Stimulated activated CD4-positive, alpha-beta T cell treated with anti-CD3 and anti-CD28 coated beads, Interleukin-1b, Interleukin-23, amount 100 ng/mL, for 1 hour (primary cell): Measurements from ENCODE around the gene TMEM179.
"Not testable (repeated sequence)": the region's sequence is repeated elsewhere in the genome, so short reads cannot be mapped to it uniquely, and the experiment has no call there.

ENCODE experiments used
- DNase-seq, 2 donors: peaks; one replicate each; pipeline ENCODE4 v3.0.0-alpha.2; 2020; ENCODE audit warnings: low read depth in 2 of 2

The TMEM179 gene

GRCh38 chr14:104637546-104638003 lies 33.0 kb upstream of the TMEM179 start:
- DNase-seq: no peak

DNA sequence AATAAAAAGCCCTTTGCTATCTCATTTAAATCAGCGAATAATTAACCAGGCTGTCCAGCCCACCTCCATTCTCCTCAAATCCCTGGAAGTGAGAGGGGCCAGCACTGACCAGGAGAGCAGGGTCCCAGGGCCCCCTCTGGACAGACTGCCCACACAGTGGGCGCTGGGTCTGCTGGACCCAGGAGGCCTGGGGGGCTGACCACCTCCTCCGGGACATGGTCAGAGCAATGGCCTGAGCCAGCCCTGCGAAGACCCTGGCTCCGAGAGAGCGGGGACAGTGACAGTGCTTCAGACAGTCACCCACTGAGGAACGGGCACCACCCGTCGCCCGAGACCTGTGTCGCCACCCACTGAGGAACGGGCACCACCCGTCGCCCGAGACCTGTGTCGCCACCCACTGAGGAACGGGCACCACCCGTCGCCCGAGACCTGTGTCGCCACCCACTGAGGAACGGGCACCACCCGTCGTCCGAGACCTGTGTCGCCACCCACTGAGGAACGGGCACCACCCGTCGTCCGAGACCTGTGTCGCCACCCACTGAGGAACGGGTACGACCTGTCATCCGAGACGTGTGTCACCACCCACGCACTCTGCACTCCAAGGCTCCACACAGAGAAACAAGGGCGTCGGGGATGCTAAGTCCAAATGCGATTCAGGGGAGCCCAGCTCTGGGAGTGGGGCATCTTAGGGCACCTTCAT lies 32.4 kb upstream of the TMEM179 start:
- DNase-seq: not testable (repeated sequence)

GRCh38 chr14:104636131-104636530 lies 31.6 kb upstream of the TMEM179 start:
- DNase-seq: no peak

DNA sequence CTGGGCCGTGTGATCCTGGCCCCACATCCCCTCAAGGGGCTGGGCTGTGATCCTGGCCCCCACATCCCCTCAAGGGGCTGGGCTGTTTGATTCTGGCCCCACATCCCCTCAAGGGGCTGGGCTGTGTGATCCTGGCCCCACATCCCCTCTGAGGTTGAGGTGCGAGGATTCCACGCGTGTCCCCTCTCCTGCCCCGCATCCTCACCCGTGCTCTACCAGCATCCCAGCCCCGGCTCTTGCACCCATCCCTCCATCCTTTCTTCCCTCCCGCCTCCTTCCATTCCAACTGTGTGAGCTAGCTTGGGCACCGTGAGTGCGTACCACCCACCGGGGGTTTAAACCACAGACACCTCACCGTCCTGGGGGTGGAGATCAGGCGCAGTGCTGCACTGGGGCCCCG lies 31.1 kb upstream of the TMEM179 start:
- no peak for DNase-seq

GRCh38 chr14:104634886-104635570 lies 30.5 kb upstream of the TMEM179 start:
- DNase-seq: no peak

- no peak for DNase-seq
These were observed 29.7 kb upstream of the TMEM179 start for GRCh38 chr14:104634138-104634760.

GRCh38 chr14:104633276-104634137 lies 28.9 kb upstream of the TMEM179 start:
- DNase-seq: no peak

GRCh38 chr14:104632781-104633180 lies 28.2 kb upstream of the TMEM179 start:
- no peak for DNase-seq

DNA sequence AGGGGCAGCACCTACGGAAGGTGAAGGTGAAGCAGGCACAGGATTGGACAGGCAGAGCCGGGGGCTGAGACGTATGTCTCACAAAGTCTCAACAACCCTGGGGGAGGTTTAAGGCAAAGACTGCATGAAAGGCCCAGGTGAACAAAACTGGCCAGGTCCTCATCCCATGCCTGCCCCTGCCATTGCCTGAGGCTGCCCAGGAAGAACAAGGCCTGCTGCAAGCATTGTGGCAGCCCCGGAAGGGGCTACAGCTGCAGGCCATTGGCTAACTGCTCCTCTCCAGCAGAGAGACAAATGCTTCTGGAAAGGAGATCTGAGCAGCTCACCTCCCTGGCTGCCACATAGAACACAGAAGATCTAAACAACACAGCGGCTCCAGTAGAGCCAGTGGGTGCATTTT lies 20.4 kb upstream of the TMEM179 start:
- no peak for DNase-seq

DNA sequence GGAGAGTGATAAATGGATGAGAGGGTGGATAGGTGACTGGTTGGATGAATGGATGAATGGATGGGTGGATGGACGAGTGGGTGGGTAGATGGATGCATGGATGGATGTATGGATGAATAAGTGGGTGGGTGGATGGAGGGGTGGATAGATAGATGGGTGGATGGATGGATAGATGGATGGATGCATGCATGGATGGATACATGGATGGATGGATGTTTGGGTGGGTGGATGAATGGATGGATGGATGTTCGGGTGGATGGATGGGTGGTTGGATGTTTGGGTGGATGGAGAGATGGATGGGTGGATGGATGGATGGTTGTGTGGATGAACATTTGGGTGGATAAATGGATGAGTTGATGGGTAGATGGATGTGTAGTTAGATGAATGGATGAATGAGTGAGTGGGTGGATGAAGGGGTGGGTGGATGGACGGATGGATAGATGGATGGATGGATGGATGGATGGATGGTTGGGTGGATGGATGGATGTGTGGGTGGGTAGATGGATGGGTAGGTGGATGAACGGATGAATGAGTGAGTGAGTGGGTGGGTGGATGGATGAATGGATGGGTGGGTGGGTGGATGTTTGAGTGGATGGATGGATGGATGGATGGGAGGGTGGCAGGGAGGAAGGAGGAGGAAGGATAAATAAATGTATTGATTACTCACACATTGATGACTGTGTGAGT lies 9.7 kb upstream of the TMEM179 start:
- no peak for DNase-seq

DNA sequence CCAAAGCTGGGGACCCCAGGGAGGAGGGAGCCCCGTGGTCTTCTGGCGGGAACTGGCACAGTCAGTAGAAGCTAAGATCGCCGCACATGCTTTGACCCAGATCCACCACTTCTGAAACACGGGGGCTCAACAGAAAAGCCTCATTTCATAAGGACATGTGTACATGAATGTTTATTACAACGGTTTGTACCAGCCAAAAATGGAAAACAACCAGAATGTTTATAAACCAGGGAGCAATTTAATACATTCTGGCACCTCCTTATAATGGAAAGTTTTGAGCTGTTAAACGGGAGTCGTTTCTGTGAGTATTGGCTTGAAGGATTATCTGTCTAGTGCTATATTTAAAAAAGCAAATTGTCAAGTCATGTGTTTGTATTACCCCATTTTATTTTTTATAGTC lies 7.3 kb upstream of the TMEM179 start:
- DNase-seq: no peak

GRCh38 chr14:104610749-104611310 lies 6.3 kb upstream of the TMEM179 start:
- DNase-seq: no peak

GRCh38 chr14:104609666-104610065 lies 5.1 kb upstream of the TMEM179 start:
- DNase-seq: no peak

DNA sequence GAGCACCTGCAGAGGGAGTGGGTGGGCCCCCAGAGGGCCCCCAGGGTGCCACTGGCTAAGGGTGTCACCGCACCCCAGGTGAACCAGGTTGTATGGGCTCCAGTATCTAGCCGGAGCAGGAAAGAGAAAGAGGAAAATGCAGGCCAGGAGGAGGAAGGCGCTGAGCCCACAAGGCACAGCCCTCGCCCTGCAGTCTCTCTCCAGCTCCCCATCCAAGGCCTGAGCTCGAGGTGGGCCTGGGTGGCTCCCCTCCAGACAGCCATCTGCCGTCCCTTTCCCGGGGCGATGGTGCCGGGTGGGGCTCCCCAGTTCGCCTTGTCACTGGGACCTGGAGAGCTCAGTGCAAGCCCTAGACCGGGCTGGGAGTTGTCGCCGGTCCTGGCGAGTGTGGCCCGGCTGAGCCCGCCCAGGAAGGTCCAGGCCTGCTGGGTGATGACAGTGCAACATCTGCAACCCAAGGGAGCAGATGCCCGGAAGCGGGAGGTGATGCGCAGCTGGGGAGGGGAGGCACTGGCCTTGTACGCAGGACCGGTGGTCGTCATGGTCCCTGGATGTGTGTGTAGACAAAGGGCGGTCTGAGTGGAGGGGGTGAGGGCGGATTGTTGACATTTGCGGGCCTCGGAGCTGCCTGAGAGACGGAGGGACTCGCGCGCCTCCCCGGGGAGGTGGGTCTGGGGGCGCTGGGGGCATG lies 716 bp downstream of the TMEM179 start:
- no peak for DNase-seq

GRCh38 chr14:104602933-104603325 lies 1.6 kb downstream of the TMEM179 start:
- DNase-seq: no peak

DNA sequence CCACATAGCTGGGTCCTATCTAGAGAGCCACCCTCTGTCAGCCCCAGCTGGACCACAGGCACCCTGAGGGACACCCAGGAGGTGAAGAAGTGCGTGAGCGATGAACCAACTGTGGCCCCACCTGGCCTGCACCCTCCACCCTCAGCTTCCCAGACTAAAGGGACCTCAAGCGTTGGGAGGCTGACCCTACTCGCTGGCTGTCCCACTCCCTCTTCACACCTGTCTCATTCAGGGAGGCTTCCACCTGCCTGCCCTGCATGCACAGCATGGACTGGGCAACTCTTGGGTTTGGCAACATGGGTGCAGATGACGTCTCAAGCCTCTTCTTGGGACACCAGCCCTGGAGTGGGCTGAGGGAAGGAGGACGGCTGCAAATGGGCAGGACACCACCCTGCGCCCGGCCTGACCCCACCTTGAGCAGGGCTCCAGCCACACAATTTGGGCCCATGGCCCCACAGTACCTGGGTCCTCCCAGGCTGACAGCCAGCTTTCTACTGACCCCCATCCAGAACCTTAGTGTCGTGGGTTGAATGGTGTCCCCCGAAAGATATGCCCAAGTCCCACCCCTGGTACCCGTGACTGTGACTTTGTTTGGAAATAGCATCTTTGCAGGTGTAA lies 2.1 kb downstream of the TMEM179 start:
- DNase-seq: no peak

DNA sequence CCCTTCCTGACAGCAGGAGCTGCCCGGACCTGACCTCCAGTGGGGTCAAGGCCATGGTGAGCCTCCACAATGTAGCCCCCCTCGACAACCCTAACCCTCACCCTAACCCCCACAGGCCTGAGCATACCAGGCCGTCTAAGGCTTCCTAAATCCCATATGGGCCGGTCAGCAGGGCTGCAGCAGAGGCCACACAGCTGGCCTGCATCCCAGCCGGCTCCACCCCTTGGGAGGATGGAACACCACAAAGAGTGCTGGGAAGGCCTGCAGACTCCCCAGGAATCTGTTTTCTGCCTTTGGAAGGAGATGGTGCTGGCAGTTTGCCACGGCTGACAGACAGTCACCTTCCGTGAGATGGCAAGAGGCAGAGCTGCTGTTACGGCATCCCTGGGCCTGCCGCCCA lies 2.8 kb downstream of the TMEM179 start:
- DNase-seq: no peak

DNA sequence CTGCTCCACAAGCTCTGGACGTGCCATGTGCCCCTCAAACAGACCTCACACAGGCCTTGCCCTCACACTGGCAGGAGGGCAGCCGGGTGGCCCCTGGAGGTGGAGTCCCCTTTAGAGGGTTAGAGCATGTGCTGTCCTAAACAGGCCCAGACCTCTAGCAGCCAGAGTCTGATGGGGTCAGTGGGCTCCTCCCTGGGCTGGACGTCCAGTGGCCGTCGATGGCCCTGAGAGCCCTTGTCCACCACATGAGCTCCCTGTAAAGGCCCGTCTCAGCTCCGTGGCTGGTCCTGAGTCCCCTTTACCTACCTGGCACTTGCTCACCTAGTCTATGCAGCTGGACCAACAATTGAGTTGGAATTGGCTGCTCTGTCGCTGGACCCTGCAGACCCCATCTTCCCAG lies 3.8 kb downstream of the TMEM179 start:
- no peak for DNase-seq

DNA sequence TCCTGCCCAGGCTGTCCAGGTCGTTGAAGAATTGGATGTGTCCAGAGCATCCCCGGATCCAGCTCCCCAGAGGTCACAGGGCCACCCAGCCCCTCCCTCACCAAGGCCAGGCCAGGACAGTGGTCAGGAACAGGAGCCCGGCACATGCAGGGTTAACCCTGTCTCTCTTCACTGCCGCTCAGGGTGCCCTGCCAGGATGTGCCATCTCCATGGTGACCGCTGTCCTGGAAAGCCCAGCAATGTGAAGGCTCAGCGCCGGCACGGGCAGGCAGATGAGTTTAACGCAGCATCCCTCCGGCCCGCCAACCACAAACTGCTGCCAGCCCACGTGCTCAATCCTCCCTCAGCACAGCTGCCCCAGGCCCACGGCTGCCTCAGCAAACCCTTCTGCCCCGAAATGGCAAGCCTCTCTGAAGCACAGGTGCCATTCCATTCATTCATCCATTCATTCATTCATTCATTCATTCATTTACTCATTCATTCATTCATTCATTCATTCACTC lies 4.4 kb downstream of the TMEM179 start:
- DNase-seq: no peak

DNA sequence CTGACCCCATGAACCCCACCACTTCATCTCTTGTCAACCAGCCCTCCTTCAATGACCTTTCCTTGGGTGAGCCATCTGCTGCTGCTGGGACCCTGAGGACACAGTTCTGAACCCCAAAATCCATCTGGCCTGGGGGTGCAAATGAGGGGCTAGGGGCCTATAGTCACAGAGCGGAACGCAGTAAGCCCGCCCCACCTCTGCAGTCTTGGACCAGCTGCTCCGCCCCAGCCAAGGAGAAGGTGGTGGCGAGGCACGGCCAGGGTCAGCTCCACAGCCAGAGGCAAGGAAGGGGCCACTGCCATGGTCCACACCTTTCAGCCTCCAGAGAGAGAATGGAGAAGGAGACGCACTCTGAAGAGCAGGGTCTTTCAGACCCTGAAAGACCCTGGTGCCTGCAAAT lies 5.1 kb downstream of the TMEM179 start:
- no peak for DNase-seq
